GM23248 (cell line): ENCODE data around the gene BACE2.

Experiments
- EZH2 ChIP-seq: fragments of 200-600 bp; sonication (generic); IDR thresholded peaks from 2 replicates; pipeline ENCODE4 v1.6.1; 2018; ENCODE audit warnings: antibody characterized with exemption, mild to moderate bottlenecking; ENCODE audit not compliant: insufficient read depth, poor library complexity, severe bottlenecking
- EZH2phosphoT487 ChIP-seq: fragments of 200-600 bp; sonication (generic); IDR thresholded peaks from 2 replicates; pipeline ENCODE4 v1.6.1; 2018; ENCODE audit warnings: antibody characterized with exemption, moderate library complexity, mild to moderate bottlenecking, low read depth; ENCODE audit not compliant: insufficient read depth

GRCh38 chr21:41142051-41142795, 25.7 kb upstream of the BACE2 start:
- TF ChIP-seq EZH2 = no peak
- TF ChIP-seq EZH2phosphoT487 = no peak
